GM12878 (cell line): ENCODE measurements around the gene SLC6A9. TPM values are rescaled to one million over a fixed set of nuclear protein-coding genes. Genes with fewer than 3 reads are reported as not detected.

Experiments used
- ATAC-seq: fragments of 200-7000 bp; cut with Tn5 transposase; 3 replicates; pipeline ENCODE4 v1.9.1; 2020; ENCODE audit warnings: mild to moderate bottlenecking, moderate library complexity
- BruUV-seq: library from RNA; stranded (reverse); fragments of 400-500 nt; replicated peaks from 2 replicates; lab custom pipeline; 2021; lab: Mats Ljungman, UMichigan
- CTCF ChIA-PET: fragments of 300-600 bp; sonication (Branson Sonifier 250); formaldehyde crosslinking; extraction: SDS; loops from one replicate; lab custom pipeline; 2021; ENCODE audit warnings: inconsistent platforms; lab: Yijun Ruan, JAX
- POLR2A ChIA-PET: fragments of 350-600 bp; formaldehyde crosslinking; extraction: SDS; loops from one replicate; lab custom pipeline; 2021; ENCODE audit warnings: inconsistent platforms; lab: Charles Lee
- RAD21 ChIA-PET: fragments of 300-600 bp; sonication (Branson Sonifier 250); formaldehyde crosslinking; loops from one replicate; lab custom pipeline; 2023; ENCODE audit warnings: antibody characterized with exemption; ENCODE audit not compliant: unreplicated experiment; lab: Charles Lee
- SMC1A ChIA-PET: fragments of 300-600 bp; sonication (Branson Sonifier 250); formaldehyde crosslinking; loops from one replicate; lab custom pipeline; 2023; ENCODE audit not compliant: unreplicated experiment, uncharacterized antibody; lab: Charles Lee
- DNase-seq: peaks from one replicate; pipeline ENCODE4 v3.0.0-alpha.2; 2011; ENCODE audit warnings: low read depth, low spot score
- FAIRE-seq: peaks from 3 replicates; lab custom pipeline; 2011; peaks lifted over from hg19 to GRCh38; lab: Jason Lieb, UNC
- H2AFZ ChIP-seq: 2 replicates; pipeline ENCODE4 v1.6.0; 2011; ENCODE audit warnings: low read depth, low read length, control low read depth; ENCODE audit not compliant: control insufficient read depth
- H3K27ac ChIP-seq: 2 replicates; pipeline ENCODE4 v1.5.1; 2011; ENCODE audit warnings: control low read depth; ENCODE audit not compliant: control insufficient read depth, insufficient read depth
- H3K27me3 ChIP-seq, 2 experiments: replicated peaks in 1 of 2; 2 replicates each; pipeline versions ENCODE4 v1.6.0 to v1.6.1; 2011; ENCODE audit warnings: low read length in 1 of 2; ENCODE audit not compliant: control insufficient read depth in 2 of 2, insufficient read depth in 2 of 2
- H3K36me3 ChIP-seq, 2 experiments: 2 replicates each; pipeline ENCODE4 v1.5.1; 2011; ENCODE audit warnings: low read length in 1 of 2; ENCODE audit not compliant: control insufficient read depth in 2 of 2, insufficient read depth in 2 of 2
- H3K4me1 ChIP-seq: 2 replicates; pipeline ENCODE4 v1.6.1; 2011; ENCODE audit warnings: mild to moderate bottlenecking, low read length, moderate library complexity, mixed read lengths; ENCODE audit not compliant: control insufficient read depth, insufficient read depth
- H3K4me2 ChIP-seq: 2 replicates; pipeline ENCODE4 v1.6.0; 2011; ENCODE audit warnings: control low read depth; ENCODE audit not compliant: control insufficient read depth, insufficient read depth
- H3K4me3 ChIP-seq: fragments of 200-600 bp; sonication (generic); 2 replicates; pipeline ENCODE4 v1.5.1; 2016
- H3K79me2 ChIP-seq: 2 replicates; pipeline ENCODE4 v1.6.0; 2011; ENCODE audit warnings: low read length; ENCODE audit not compliant: control insufficient read depth, insufficient read depth
- H3K9ac ChIP-seq: 2 replicates; pipeline ENCODE4 v1.8.0; 2011; ENCODE audit warnings: low read length, control low read depth, mixed read lengths; ENCODE audit not compliant: control insufficient read depth, insufficient read depth
- H3K9me3 ChIP-seq: replicated peaks from 3 replicates; pipeline ENCODE4 v1.5.1; 2011; ENCODE audit warnings: mild to moderate bottlenecking, low read length; ENCODE audit not compliant: control insufficient read depth, insufficient read depth
- H4K20me1 ChIP-seq: 2 replicates; pipeline ENCODE4 v1.6.0; 2011; ENCODE audit not compliant: control insufficient read depth, insufficient read depth
- HDGF ChIP-seq: fragments of 450-650 bp; IDR thresholded peaks from 2 replicates; pipeline ENCODE4 v1.6.1; 2016; ENCODE audit warnings: antibody characterized with exemption
- NBN ChIP-seq: fragments of 450-650 bp; IDR thresholded peaks from 2 replicates; pipeline ENCODE4 v1.6.1; 2016
- NRF1 ChIP-seq: conservative IDR thresholded peaks from 2 replicates; pipeline ENCODE4 v1.6.1; 2011; ENCODE audit warnings: mild to moderate bottlenecking, low read depth, low read length, improper control_type of control experiment
- WGBS: methylation state at CpG from one replicate; pipeline ENCODE4 v1.1.6; 2016; ENCODE audit warnings: low lambda C conversion rate; ENCODE audit not compliant: insufficient replicate concordance, insufficient coverage; ENCODE audit errors: missing lambda C conversion rate; 5-methylcytosine and 5-hydroxymethylcytosine counted together
- in situ Hi-C: fragments of 300-500 bp; cut with MboI; formaldehyde crosslinking; loops from 9 replicates; pipeline ENCODE4 v1.14.3; 2018; ENCODE audit warnings: mixed read lengths
- intact Hi-C: fragments of 100-400 bp; cut with micrococcal nuclease; formaldehyde crosslinking; loops from one replicate; pipeline ENCODE4 v1.14.2; 2022; ENCODE audit not compliant: unreplicated experiment
- polyA plus RNA-seq, 11 experiments: library from polyadenylated mRNA; depleted of rRNA in 4 of 11; unstranded in 6 of 11; stranded (reverse) in 5 of 11; fragments of >200 nt; fragmentation: Nextera tagmentation in 4 of 11; fragmentation: Illumina TruSeq in 1 of 11; extraction: Ambion mirVana in 4 of 11; extraction: Trizol in 1 of 11; gene quantifications; 1 replicate in 1 of 11; 2 replicates in 10 of 11; pipeline versions ENCODE4 v1.2.1 to v1.2.3, GENCODE V29; 2011 to 2016; ENCODE audit warnings: inconsistent platforms in 2 of 11, missing spikeins in 2 of 11, low read depth in 1 of 11
- total RNA-seq, 4 experiments: library from RNA; depleted of rRNA in 3 of 4; stranded (reverse); fragments of >200 nt in 3 of 4; fragmentation: Illumina TruSeq in 1 of 4; extraction: Trizol in 1 of 4; gene quantifications; 2 replicates each; pipeline versions ENCODE4 v1.2.1 to v1.2.3, GENCODE V29; 2013 to 2021
- TF ChIP-seq, protein P1 (sequence below): fragments of 450-650 bp; IDR thresholded peaks from 2 replicates; pipeline ENCODE4 v1.6.1; 2016; ENCODE audit warnings: mild to moderate bottlenecking
- TF ChIP-seq, protein P2 (sequence below): fragments of 450-650 bp; conservative IDR thresholded peaks from 2 replicates; pipeline ENCODE4 v1.6.1; 2017; ENCODE audit warnings: mild to moderate bottlenecking, moderate library complexity

SLC6A9 gene
- total and polyA plus RNA-seq, 10 of the 15 experiments (the other 5 are each of a cell fraction or from before 2014, with no cell fraction given): 0.02 to 2.0 (median 0.63) TPM

DNA sequence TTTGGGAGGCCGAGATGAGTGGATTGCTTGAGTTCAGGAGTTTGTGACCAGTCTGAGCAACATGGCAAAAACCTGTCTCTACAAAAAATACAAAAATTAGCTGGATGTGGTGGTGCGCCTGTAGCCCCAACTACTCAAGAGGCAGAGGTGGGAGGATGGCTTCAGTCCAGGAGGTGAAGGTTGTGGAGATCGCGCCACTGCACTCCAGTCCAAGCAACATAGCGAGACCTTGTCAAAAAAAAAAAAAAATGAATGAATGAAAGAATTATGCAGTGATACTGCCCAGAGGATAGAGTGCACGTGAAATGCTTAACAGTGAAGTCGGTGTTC lies 61.9 kb downstream of the SLC6A9 start:
- no peak for ATAC-seq
- ChIA-PET RAD21 (interaction anchor here (2.6 kb wide), 1 partner anchor 206 kb away, joined by 6 read pairs; no protein-coding TSS in a partner anchor), SMC1A (interaction anchor here (1.0 kb wide), 1 partner anchor 79 kb away, joined by 3 read pairs; no protein-coding TSS in a partner anchor), CTCF (interaction anchor here (0.6 to 2.0 kb wide), 4 partner anchors 24 to 319 kb away, joined by 3 to 6 read pairs (median 4); partner anchors contain the start of gene KDM4A), POLR2A (interaction anchor here (1.0 kb wide), 1 partner anchor 17 kb away, joined by 3 read pairs; no protein-coding TSS in a partner anchor)
- H3K27ac ChIP-seq: no peak overlapping the region
- no peaks in the 10 kb centered on the region for H3K9me3 ChIP-seq
- peak overlapping the region; percentile 1; the same call in 1 of the 2 replicates for H2AFZ ChIP-seq
- FAIRE-seq: no peak
- no peak for DNase-seq
- H3K36me3 ChIP-seq: peaks cover 8 to 11% of the 10 kb centered on the region in 2 experiments; a peak in 3 of 4 replicates
- no peaks in the 10 kb centered on the region for H3K27me3 ChIP-seq
- BruUV-seq: no TSS peak
- in situ Hi-C loops: no loop called here
- intact Hi-C loops: loop anchor here (1.0 kb wide), 1 partner anchor 23 kb away; the partner anchor contains the start of gene IPO13
- H3K4me3 ChIP-seq: no peak overlapping the region
- H3K4me2 ChIP-seq: no peak overlapping the region
- no peaks in the 10 kb centered on the region for H4K20me1 ChIP-seq
- H3K9ac ChIP-seq: no peak overlapping the region
- H3K79me2 ChIP-seq: peaks cover 16% of the 10 kb centered on the region
- WGBS: 67% methylated on average over 7 of the region's 7 CpGs
- peaks cover 18% of the 10 kb centered on the region for H3K4me1 ChIP-seq
- TF ChIP-seq HDGF: peak; percentile 48; the same call in 1 of the 2 replicates
- no peak for TF ChIP-seq NRF1
- TF ChIP-seq, protein P1, sequence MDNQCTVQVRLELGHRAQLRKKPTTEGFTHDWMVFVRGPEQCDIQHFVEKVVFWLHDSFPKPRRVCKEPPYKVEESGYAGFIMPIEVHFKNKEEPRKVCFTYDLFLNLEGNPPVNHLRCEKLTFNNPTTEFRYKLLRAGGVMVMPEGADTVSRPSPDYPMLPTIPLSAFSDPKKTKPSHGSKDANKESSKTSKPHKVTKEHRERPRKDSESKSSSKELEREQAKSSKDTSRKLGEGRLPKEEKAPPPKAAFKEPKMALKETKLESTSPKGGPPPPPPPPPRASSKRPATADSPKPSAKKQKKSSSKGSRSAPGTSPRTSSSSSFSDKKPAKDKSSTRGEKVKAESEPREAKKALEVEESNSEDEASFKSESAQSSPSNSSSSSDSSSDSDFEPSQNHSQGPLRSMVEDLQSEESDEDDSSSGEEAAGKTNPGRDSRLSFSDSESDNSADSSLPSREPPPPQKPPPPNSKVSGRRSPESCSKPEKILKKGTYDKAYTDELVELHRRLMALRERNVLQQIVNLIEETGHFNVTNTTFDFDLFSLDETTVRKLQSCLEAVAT: peak; percentile 76
- TF ChIP-seq, protein P2, sequence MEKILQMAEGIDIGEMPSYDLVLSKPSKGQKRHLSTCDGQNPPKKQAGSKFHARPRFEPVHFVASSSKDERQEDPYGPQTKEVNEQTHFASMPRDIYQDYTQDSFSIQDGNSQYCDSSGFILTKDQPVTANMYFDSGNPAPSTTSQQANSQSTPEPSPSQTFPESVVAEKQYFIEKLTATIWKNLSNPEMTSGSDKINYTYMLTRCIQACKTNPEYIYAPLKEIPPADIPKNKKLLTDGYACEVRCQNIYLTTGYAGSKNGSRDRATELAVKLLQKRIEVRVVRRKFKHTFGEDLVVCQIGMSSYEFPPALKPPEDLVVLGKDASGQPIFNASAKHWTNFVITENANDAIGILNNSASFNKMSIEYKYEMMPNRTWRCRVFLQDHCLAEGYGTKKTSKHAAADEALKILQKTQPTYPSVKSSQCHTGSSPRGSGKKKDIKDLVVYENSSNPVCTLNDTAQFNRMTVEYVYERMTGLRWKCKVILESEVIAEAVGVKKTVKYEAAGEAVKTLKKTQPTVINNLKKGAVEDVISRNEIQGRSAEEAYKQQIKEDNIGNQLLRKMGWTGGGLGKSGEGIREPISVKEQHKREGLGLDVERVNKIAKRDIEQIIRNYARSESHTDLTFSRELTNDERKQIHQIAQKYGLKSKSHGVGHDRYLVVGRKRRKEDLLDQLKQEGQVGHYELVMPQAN: no peak
- TF ChIP-seq NBN: 0 out of 2 replicates have a peak, but pooled peaks have one; percentile 25
- TF ChIP-seq, all 136 proteins: peak for 3
